GM23248 (cell line): ENCODE data around the gene ACAA1. TPM values are rescaled to one million over a fixed set of nuclear protein-coding genes. Genes with fewer than 3 reads are reported as not detected.

ENCODE experiments used
- polyA plus RNA-seq: library from polyadenylated mRNA; unstranded; fragments of >200 nt; fragmentation: Nextera tagmentation; extraction: Ambion mirVana; gene quantifications from 2 replicates; pipeline ENCODE4 v1.2.1, GENCODE V29; 2016
- small RNA-seq: library from RNA; depleted of rRNA; stranded (forward); fragments of <200 nt; gene quantifications from one replicate; pipeline ENCODE3, GENCODE V24; 2014; ENCODE audit warnings: low read depth, low replicate concordance
- total RNA-seq: library from RNA; depleted of rRNA; stranded (reverse); fragments of >200 nt; shearing (Covaris generic); gene quantifications from 2 replicates; pipeline ENCODE4 v1.2.3, GENCODE V29; 2014; rRNA removed

ACAA1 gene
- total and polyA plus RNA-seq, 2 experiments from 2014 or later, result 32.9 to 50.5 TPM

Small RNA genes within 50 kb of the gene (small RNA-seq; reads per million reads assigned to genes)
- gene RF00019, result not detected

Other genes with a start within 250 kb of the ACAA1 start
- 6.6 and 12.4 TPM in 2 replicates for gene VILL, start 146.3 kb downstream of the ACAA1 start, total RNA-seq
- gene VILL, start 146.3 kb downstream of the ACAA1 start, polyA plus RNA-seq, result 2.8 and 2.9 TPM in 2 replicates
- gene PLCD1, start 107.5 kb downstream of the ACAA1 start, total RNA-seq, result 18.8 and 20.2 TPM in 2 replicates
- gene PLCD1, start 107.5 kb downstream of the ACAA1 start, polyA plus RNA-seq, result 19.6 and 21.4 TPM in 2 replicates
- gene DLEC1, start 97.9 kb downstream of the ACAA1 start, total RNA-seq, result not detected in 2 replicates
- gene DLEC1, start 97.9 kb downstream of the ACAA1 start, polyA plus RNA-seq, result 0.15 TPM in 1 of 2 replicates, not detected in the other
- 6.7 and 8.6 TPM in 2 replicates for gene MYD88, start 1.5 kb upstream of the ACAA1 start, total RNA-seq
- gene MYD88, start 1.5 kb upstream of the ACAA1 start, polyA plus RNA-seq, result 32.1 and 33.3 TPM in 2 replicates
- gene OXSR1, start 28.4 kb upstream of the ACAA1 start, total RNA-seq, result 29.5 and 40.0 TPM in 2 replicates
- gene OXSR1, start 28.4 kb upstream of the ACAA1 start, polyA plus RNA-seq, result 15.0 and 17.1 TPM in 2 replicates
- gene SLC22A13, start 128.7 kb upstream of the ACAA1 start, total RNA-seq, result 0.38 and 0.86 TPM in 2 replicates
- not detected in 2 replicates for gene SLC22A13, start 128.7 kb upstream of the ACAA1 start, polyA plus RNA-seq
- not detected in 2 replicates for gene SLC22A14, start 145.2 kb upstream of the ACAA1 start, total RNA-seq
- 0.08 TPM in 1 of 2 replicates, not detected in the other for gene SLC22A14, start 145.2 kb upstream of the ACAA1 start, polyA plus RNA-seq
- gene XYLB, start 209.7 kb upstream of the ACAA1 start, total RNA-seq, result 4.1 and 4.8 TPM in 2 replicates
- gene XYLB, start 209.7 kb upstream of the ACAA1 start, polyA plus RNA-seq, result 5.2 and 5.4 TPM in 2 replicates